Skeletal muscle tissue (tissue), 4 donors: ENCODE data around the gene S1PR3. TPM values are rescaled to one million over a fixed set of nuclear protein-coding genes. Genes with fewer than 3 reads are reported as not detected.

ENCODE experiments used
- H3K27ac ChIP-seq: one replicate; pipeline ENCODE4 v1.7.0; 2013; ENCODE audit warnings: mild to moderate bottlenecking, low read depth, low read length, inconsistent platforms
- H3K27me3 ChIP-seq, 3 donors: one replicate each; pipeline ENCODE4 v1.7.0; 2013; ENCODE audit warnings: low read length in 3 of 3; ENCODE audit not compliant: control insufficient read depth in 3 of 3, insufficient read depth in 3 of 3
- H3K36me3 ChIP-seq, 3 donors: one replicate each; pipeline ENCODE4 v1.7.0; 2013; ENCODE audit warnings: low read length in 3 of 3; ENCODE audit not compliant: control insufficient read depth in 3 of 3, insufficient read depth in 3 of 3
- H3K4me1 ChIP-seq, 3 donors: one replicate each; pipeline ENCODE4 v1.7.0; 2013; ENCODE audit warnings: low read length in 3 of 3, mild to moderate bottlenecking in 3 of 3; ENCODE audit not compliant: control insufficient read depth in 3 of 3, insufficient read depth in 3 of 3
- H3K4me3 ChIP-seq, 3 donors: one replicate each; pipeline ENCODE4 v1.7.0; 2013; ENCODE audit warnings: low read length in 3 of 3
- H3K9ac ChIP-seq, 3 donors: one replicate each; pipeline ENCODE4 v1.7.0; 2013; ENCODE audit warnings: low read length in 3 of 3, mild to moderate bottlenecking in 3 of 3, moderate library complexity in 2 of 3, low read depth in 1 of 3
- H3K9me3 ChIP-seq, 3 donors: one replicate each; pipeline ENCODE4 v1.7.0; 2013; ENCODE audit warnings: low read length in 3 of 3; ENCODE audit not compliant: control insufficient read depth in 3 of 3
- total RNA-seq: library from RNA; depleted of rRNA; stranded (reverse); fragments of >200 nt; gene quantifications from one replicate; pipeline ENCODE4 v1.2.3, GENCODE V29; 2014
- donor health status: Osteomylitis.

The S1PR3 gene
- total RNA-seq, 1 donor from 2014 or later: 12.5 TPM

- peaks cover 4 to 13% (median 6%) of the 10 kb centered on the region in 3 donors for H3K27me3 ChIP-seq
- H3K36me3 ChIP-seq: no peaks in the 10 kb centered on the region
- peaks cover 3 to 10% (median 10%) of the 10 kb centered on the region in 3 donors for H3K4me1 ChIP-seq
- H3K9ac ChIP-seq: no peak overlapping the region
- no peak overlapping the region for H3K27ac ChIP-seq
- H3K9me3 ChIP-seq: no peaks in the 10 kb centered on the region
- H3K4me3 ChIP-seq: no peak overlapping the region
These were observed 14.1 kb downstream of the S1PR3 start for GRCh38 chr9:89005323-89005722.

- no peak overlapping the region for H3K9ac ChIP-seq
- no peaks in the 10 kb centered on the region for H3K36me3 ChIP-seq
- H3K27me3 ChIP-seq: peaks cover 4 to 10% (median 5%) of the 10 kb centered on the region in 3 donors
- no peak overlapping the region for H3K4me3 ChIP-seq
- H3K9me3 ChIP-seq: no peaks in the 10 kb centered on the region
- peaks cover under 1 to 4% (median 3%) of the 10 kb centered on the region in 3 donors for H3K4me1 ChIP-seq
- H3K27ac ChIP-seq: no peak overlapping the region
These were observed 15.0 kb downstream of the S1PR3 start for GRCh38 chr9:89006267-89006666.

GRCh38 chr9:89006996-89007967 lies 16.0 kb downstream of the S1PR3 start:
- Histone ChIP-seq H3K9me3 (no peaks in the 10 kb centered on the region), H3K9ac (no peak overlapping the region), H3K36me3 (no peaks in the 10 kb centered on the region), H3K4me1 (no peaks in the 10 kb centered on the region), H3K27me3 (peaks cover 0 to 3% (median 2%) of the 10 kb centered on the region in 3 donors), H3K4me3 (no peak overlapping the region), H3K27ac (no peak overlapping the region)

GRCh38 chr9:89008055-89008743 lies 16.9 kb downstream of the S1PR3 start:
- Histone ChIP-seq H3K27me3 (no peaks in the 10 kb centered on the region), H3K9me3 (no peaks in the 10 kb centered on the region), H3K36me3 (no peaks in the 10 kb centered on the region)

DNA sequence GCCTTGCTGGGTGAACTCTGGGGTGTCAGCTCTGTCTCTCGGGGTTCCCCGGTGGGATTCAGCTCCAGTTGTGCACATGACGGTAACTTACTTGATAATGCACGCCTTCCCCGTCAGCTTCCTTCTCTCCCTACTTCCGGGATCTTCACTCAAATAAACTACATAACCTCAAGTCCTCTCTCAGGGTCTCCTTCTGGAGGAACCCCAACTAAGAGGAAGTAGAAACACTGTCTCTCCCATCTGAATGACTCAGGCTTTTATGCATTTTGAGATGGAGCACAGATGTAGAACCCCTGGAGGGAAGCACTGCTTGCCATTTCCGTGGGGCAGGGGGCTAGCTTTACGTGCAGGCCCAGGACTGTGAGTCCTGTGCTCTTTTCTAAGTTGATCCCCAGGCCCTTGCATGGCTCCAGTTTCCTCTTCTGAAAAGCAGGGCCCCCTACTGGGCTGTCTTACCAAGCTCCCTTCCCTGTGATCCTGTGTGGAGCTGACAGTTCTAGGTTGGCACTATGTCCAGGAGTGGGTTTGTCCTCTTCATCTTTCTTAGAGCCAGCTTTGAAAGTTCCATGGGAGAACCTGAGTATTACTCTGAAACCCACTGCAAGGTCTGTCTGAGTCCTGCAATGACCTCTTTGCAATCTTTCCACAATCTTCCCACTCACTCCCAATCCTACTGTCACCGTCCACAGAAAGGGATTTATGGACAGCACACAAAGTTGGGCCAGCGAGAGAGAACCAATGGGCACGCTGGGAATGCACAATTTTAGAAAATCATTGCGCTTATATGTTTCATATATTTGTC lies 17.7 kb downstream of the S1PR3 start:
- Histone ChIP-seq H3K9ac (no peak overlapping the region), H3K4me1 (no peaks in the 10 kb centered on the region), H3K27me3 (no peaks in the 10 kb centered on the region), H3K4me3 (no peak overlapping the region), H3K27ac (no peak overlapping the region), H3K36me3 (no peaks in the 10 kb centered on the region), H3K9me3 (no peaks in the 10 kb centered on the region)

More at GRCh38 chr9:89008055-89008743, 16.9 kb downstream of the S1PR3 start:
- Histone ChIP-seq H3K9ac (no peak overlapping the region), H3K27ac (no peak overlapping the region), H3K4me1 (no peaks in the 10 kb centered on the region), H3K4me3 (no peak overlapping the region)

- H3K9ac ChIP-seq: no peak overlapping the region
- no peaks in the 10 kb centered on the region for H3K4me1 ChIP-seq
- no peak overlapping the region for H3K4me3 ChIP-seq
- H3K27me3 ChIP-seq: no peaks in the 10 kb centered on the region
- no peaks in the 10 kb centered on the region for H3K36me3 ChIP-seq
- no peak overlapping the region for H3K27ac ChIP-seq
- no peaks in the 10 kb centered on the region for H3K9me3 ChIP-seq
These were observed 18.2 kb downstream of the S1PR3 start for GRCh38 chr9:89009546-89009840.

DNA sequence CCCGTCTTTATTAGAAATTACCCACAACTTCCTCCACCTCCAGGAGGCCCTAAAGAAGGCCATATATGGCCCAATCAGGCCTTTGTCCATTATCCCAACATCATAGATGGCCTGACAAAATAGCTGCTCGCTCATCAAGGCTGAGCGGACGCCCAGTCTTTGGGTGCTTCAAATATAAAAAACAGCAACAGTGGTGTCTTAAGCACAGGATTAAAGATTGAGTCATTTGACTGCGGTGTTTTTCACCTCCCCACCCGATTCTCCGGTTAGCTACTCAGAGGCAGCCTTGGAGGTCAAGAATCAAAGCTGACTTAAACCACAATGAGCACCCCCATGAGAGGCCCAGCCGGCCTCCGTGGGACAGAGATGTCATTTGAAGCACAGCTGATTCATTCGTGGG lies 18.8 kb downstream of the S1PR3 start:
- H3K27me3 ChIP-seq: no peaks in the 10 kb centered on the region
- no peaks in the 10 kb centered on the region for H3K36me3 ChIP-seq
- no peak overlapping the region for H3K27ac ChIP-seq
- H3K4me3 ChIP-seq: no peak overlapping the region
- no peaks in the 10 kb centered on the region for H3K4me1 ChIP-seq
- H3K9me3 ChIP-seq: no peaks in the 10 kb centered on the region
- no peak overlapping the region for H3K9ac ChIP-seq

- no peaks in the 10 kb centered on the region for H3K36me3 ChIP-seq
- no peak overlapping the region for H3K9ac ChIP-seq
- H3K27me3 ChIP-seq: no peaks in the 10 kb centered on the region
- H3K4me1 ChIP-seq: no peaks in the 10 kb centered on the region
- no peak overlapping the region for H3K27ac ChIP-seq
- H3K9me3 ChIP-seq: no peaks in the 10 kb centered on the region
- H3K4me3 ChIP-seq: no peak overlapping the region
These were observed 19.4 kb downstream of the S1PR3 start for GRCh38 chr9:89010526-89011111.

GRCh38 chr9:89011683-89012082 lies 20.4 kb downstream of the S1PR3 start:
- no peak overlapping the region for H3K27ac ChIP-seq
- no peaks in the 10 kb centered on the region for H3K9me3 ChIP-seq
- no peak overlapping the region for H3K9ac ChIP-seq
- no peaks in the 10 kb centered on the region for H3K4me1 ChIP-seq
- H3K27me3 ChIP-seq: no peaks in the 10 kb centered on the region
- H3K4me3 ChIP-seq: no peak overlapping the region
- H3K36me3 ChIP-seq: no peaks in the 10 kb centered on the region
